PC-3 (cell line): ENCODE measurements around the gene MED6. TPM values are rescaled to one million over a fixed set of nuclear protein-coding genes. Genes with fewer than 3 reads are reported as not detected.

Source experiments
- ATAC-seq: fragments of 200-7000 bp; cut with Tn5 transposase; 2 replicates; pipeline ENCODE4 v1.9.1; 2020; ENCODE audit warnings: mild to moderate bottlenecking, moderate library complexity
- BruUV-seq: library from RNA; stranded (reverse); fragments of 400-500 nt; replicated peaks from 2 replicates; lab custom pipeline; 2021; lab: Mats Ljungman, UMichigan
- CTCF ChIA-PET: fragments of 300-600 bp; sonication (Branson Sonifier 250); formaldehyde crosslinking; loops from one replicate; lab custom pipeline; 2022; ENCODE audit warnings: antibody characterized with exemption; lab: Charles Lee
- POLR2A ChIA-PET: fragments of 300-600 bp; sonication (Branson Sonifier 250); formaldehyde crosslinking; loops from one replicate; lab custom pipeline; 2022; ENCODE audit warnings: antibody characterized with exemption; ENCODE audit not compliant: unreplicated experiment; lab: Charles Lee
- DNase-seq: peaks from one replicate; pipeline ENCODE4 v3.0.0-alpha.2; 2015
- H2AFZ ChIP-seq: fragments of 300-600 bp; sonication (generic); 2 replicates; pipeline ENCODE4 v1.6.0; 2016; ENCODE audit warnings: antibody characterized with exemption, low read length
- H3F3A ChIP-seq: fragments of 300-600 bp; sonication (generic); one replicate; pipeline ENCODE4 v1.6.0; 2017; ENCODE audit warnings: antibody characterized with exemption, low read length, control low read depth, mild to moderate bottlenecking; ENCODE audit not compliant: unreplicated experiment
- H3K27ac ChIP-seq: fragments of 300-600 bp; sonication (generic); 2 replicates; pipeline ENCODE4 v1.5.1; 2016; ENCODE audit warnings: mild to moderate bottlenecking, low read length
- H3K27me3 ChIP-seq: fragments of 300-600 bp; sonication (generic); 2 replicates; pipeline ENCODE4 v1.6.1; 2016; ENCODE audit warnings: low read length, mixed read lengths
- H3K36me3 ChIP-seq: fragments of 300-600 bp; sonication (generic); 2 replicates; pipeline ENCODE4 v1.6.1; 2016; ENCODE audit warnings: low read depth, mixed run types, low read length, mixed read lengths
- H3K4me1 ChIP-seq: fragments of 300-600 bp; sonication (generic); 2 replicates; pipeline ENCODE4 v1.5.1; 2016; ENCODE audit warnings: low read length; ENCODE audit not compliant: insufficient read depth
- H3K4me2 ChIP-seq: fragments of 300-600 bp; sonication (generic); 2 replicates; pipeline ENCODE4 v1.6.0; 2016; ENCODE audit warnings: low read length
- H3K4me3 ChIP-seq: fragments of 300-600 bp; sonication (generic); 2 replicates; pipeline ENCODE4 v1.5.1; 2016; ENCODE audit warnings: mild to moderate bottlenecking, low read length, mixed read lengths
- H3K79me2 ChIP-seq: fragments of 300-600 bp; sonication (generic); 2 replicates; pipeline ENCODE4 v1.6.1; 2017; ENCODE audit warnings: low read length, mixed read lengths
- H3K9ac ChIP-seq: fragments of 300-600 bp; sonication (generic); 2 replicates; pipeline ENCODE4 v1.6.0; 2016; ENCODE audit warnings: mild to moderate bottlenecking, low read length
- H3K9me2 ChIP-seq: fragments of 300-600 bp; sonication (generic); replicated peaks from 2 replicates; pipeline ENCODE4 v1.6.1; 2016; ENCODE audit warnings: mixed run types, low read length, mixed read lengths
- H3K9me3 ChIP-seq: fragments of 300-600 bp; sonication (generic); 2 replicates; pipeline ENCODE4 v1.6.1; 2016; ENCODE audit warnings: low read length, mixed read lengths
- H4K20me1 ChIP-seq: fragments of 300-600 bp; sonication (generic); 2 replicates; pipeline ENCODE4 v1.6.1; 2016; ENCODE audit warnings: low read length, mixed read lengths
- CTCF ChIP-seq: fragments of 300-600 bp; sonication (generic); conservative IDR thresholded peaks from 2 replicates; pipeline ENCODE4 v1.5.1; 2017; ENCODE audit warnings: antibody characterized with exemption, low read depth, mild to moderate bottlenecking, low read length
- EZH2 ChIP-seq: fragments of 300-600 bp; sonication (generic); IDR thresholded peaks from one replicate; pipeline ENCODE4 v1.6.1; 2017; ENCODE audit warnings: antibody characterized with exemption, mild to moderate bottlenecking, low read length; ENCODE audit not compliant: unreplicated experiment
- EZH2phosphoT487 ChIP-seq: fragments of 300-600 bp; sonication (generic); IDR thresholded peaks from 2 replicates; pipeline ENCODE4 v1.6.1; 2018; ENCODE audit warnings: mild to moderate bottlenecking, antibody characterized with exemption, low read length, borderline replicate concordance
- intact Hi-C: fragments of 100-400 bp; cut with micrococcal nuclease; formaldehyde crosslinking; loops from 2 replicates; pipeline ENCODE4 v1.9.0; 2023
- total RNA-seq: library from RNA; depleted of rRNA; stranded (reverse); fragments of >200 nt; gene quantifications from 2 replicates; pipeline ENCODE4 v1.2.3, GENCODE V29; 2014

The MED6 gene
- total RNA-seq, 1 experiment from 2014 or later = 37.8 TPM

- no peak overlapping the region for H3K4me3 ChIP-seq
- no peaks in the 10 kb centered on the region for H4K20me1 ChIP-seq
- H3K27ac ChIP-seq = no peak overlapping the region
- DNase-seq = peak; percentile 82
- ChIA-PET CTCF (interaction anchor here (0.6 to 1.8 kb wide), 3 partner anchors 91 to 264 kb away, joined by 4 to 5 read pairs (median 5); no protein-coding TSS in a partner anchor), POLR2A (no interaction called here)
- ATAC-seq = peak; percentile 99
- no peaks in the 10 kb centered on the region for H3K36me3 ChIP-seq
- H3K27me3 ChIP-seq = no peaks in the 10 kb centered on the region
- H3K4me1 ChIP-seq = peaks cover 5% of the 10 kb centered on the region; the same call in 1 of the 2 replicates
- no peak overlapping the region for H3K4me2 ChIP-seq
- BruUV-seq = no TSS peak
- no peak overlapping the region for H3K9ac ChIP-seq
- H2AFZ ChIP-seq = no peak overlapping the region
- peaks cover 4% of the 10 kb centered on the region; the same call in 1 of the 2 replicates for H3K9me3 ChIP-seq
- no peaks in the 10 kb centered on the region for H3F3A ChIP-seq
- H3K9me2 ChIP-seq = no peaks in the 10 kb centered on the region
- intact Hi-C loops = loop anchor here (1.0 to 5.0 kb wide), 6 partner anchors 75 to 350 kb away; partner anchors contain the start of gene MAP3K9
- H3K79me2 ChIP-seq = no peaks in the 10 kb centered on the region
- no peak for TF ChIP-seq EZH2phosphoT487
- TF ChIP-seq CTCF = peak; percentile 94
- no peak for TF ChIP-seq EZH2
These were observed 21.8 kb upstream of the MED6 start for GRCh38 chr14:70622111-70622712.

GRCh38 chr14:70619708-70620107 lies 19.3 kb upstream of the MED6 start:
- DNase-seq = peak; percentile 46
- no TSS peak for BruUV-seq
- ChIA-PET CTCF (no interaction called here), POLR2A (no interaction called here)
- Histone ChIP-seq H2AFZ (no peak overlapping the region), H3K36me3 (no peaks in the 10 kb centered on the region), H3K4me1 (peaks cover 15% of the 10 kb centered on the region), H4K20me1 (no peaks in the 10 kb centered on the region), H3K4me2 (no peak overlapping the region), H3K9me2 (no peaks in the 10 kb centered on the region), H3K27me3 (no peaks in the 10 kb centered on the region), H3F3A (no peaks in the 10 kb centered on the region), H3K27ac (no peak overlapping the region), H3K4me3 (no peak overlapping the region), H3K9ac (no peak overlapping the region), H3K9me3 (no peaks in the 10 kb centered on the region), H3K79me2 (no peaks in the 10 kb centered on the region)
- no peak; the same call in 1 of the 2 replicates for ATAC-seq
- intact Hi-C loops = loop anchor here (5.0 kb wide), 1 partner anchor 338 kb away; no protein-coding TSS in a partner anchor
- TF ChIP-seq CTCF (no peak), EZH2phosphoT487 (no peak), EZH2 (no peak)

GRCh38 chr14:70618314-70618713 lies 17.9 kb upstream of the MED6 start:
- TF ChIP-seq EZH2 (no peak), EZH2phosphoT487 (no peak), CTCF (no peak)
- no peaks in the 10 kb centered on the region for H3K27me3 ChIP-seq
- CTCF ChIA-PET = no interaction called here
- H3K36me3 ChIP-seq = no peaks in the 10 kb centered on the region
- intact Hi-C loops = no loop called here
- no peaks in the 10 kb centered on the region for H3K79me2 ChIP-seq
- ATAC-seq (no peak), DNase-seq (no peak)
- BruUV-seq = no TSS peak
- no peak overlapping the region for H3K4me2 ChIP-seq
- H3K27ac ChIP-seq = no peak overlapping the region
- peaks cover 15% of the 10 kb centered on the region for H3K4me1 ChIP-seq
- no peaks in the 10 kb centered on the region for H3K9me3 ChIP-seq
- no peaks in the 10 kb centered on the region for H3F3A ChIP-seq
- POLR2A ChIA-PET = no interaction called here
- no peaks in the 10 kb centered on the region for H3K9me2 ChIP-seq
- H4K20me1 ChIP-seq = no peaks in the 10 kb centered on the region
- no peak overlapping the region for H2AFZ ChIP-seq
- no peak overlapping the region for H3K9ac ChIP-seq
- H3K4me3 ChIP-seq = no peak overlapping the region
